CD4-positive, alpha-beta T cell treated with Interleukin-6 for 4 hours (primary cell): ENCODE results near the gene ZNF253.
"Not testable (repeated sequence)": the region's sequence is repeated elsewhere in the genome, so short reads cannot be mapped to it uniquely, and the experiment has no call there.

Source experiments
- DNase-seq: peaks from one replicate; pipeline ENCODE4 v3.0.0-alpha.2; 2020; ENCODE audit warnings: mixed read lengths

ZNF253 gene

DNA sequence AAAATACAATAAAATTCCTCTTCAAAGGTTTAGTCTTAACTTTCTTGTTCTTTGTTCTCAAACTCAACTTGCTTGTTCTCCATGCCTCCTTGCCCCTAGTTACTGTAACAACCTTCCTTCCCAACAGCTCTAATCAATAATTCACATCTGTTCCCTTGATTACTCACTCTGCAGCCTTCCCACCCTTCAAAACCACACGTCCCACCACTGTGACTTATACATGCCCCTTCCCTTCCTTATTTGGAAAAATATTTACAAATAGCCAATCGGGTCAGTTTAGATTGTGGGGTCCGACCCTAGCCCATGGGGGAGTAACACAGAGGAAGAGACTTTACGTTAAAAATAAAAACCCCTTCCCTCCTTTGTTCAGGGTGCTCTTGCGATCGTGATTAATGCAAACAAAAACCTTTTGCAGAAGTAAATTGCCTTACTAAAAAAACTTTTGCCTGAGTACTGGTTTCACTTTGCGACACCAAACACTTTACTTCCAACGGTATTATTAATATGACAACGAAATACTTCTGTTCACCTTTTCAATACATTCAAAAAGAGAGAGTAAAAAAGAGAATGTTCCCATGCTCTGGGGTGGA, 34.6 kb downstream of the ZNF253 start:
- peak; percentile 13 for DNase-seq

DNA sequence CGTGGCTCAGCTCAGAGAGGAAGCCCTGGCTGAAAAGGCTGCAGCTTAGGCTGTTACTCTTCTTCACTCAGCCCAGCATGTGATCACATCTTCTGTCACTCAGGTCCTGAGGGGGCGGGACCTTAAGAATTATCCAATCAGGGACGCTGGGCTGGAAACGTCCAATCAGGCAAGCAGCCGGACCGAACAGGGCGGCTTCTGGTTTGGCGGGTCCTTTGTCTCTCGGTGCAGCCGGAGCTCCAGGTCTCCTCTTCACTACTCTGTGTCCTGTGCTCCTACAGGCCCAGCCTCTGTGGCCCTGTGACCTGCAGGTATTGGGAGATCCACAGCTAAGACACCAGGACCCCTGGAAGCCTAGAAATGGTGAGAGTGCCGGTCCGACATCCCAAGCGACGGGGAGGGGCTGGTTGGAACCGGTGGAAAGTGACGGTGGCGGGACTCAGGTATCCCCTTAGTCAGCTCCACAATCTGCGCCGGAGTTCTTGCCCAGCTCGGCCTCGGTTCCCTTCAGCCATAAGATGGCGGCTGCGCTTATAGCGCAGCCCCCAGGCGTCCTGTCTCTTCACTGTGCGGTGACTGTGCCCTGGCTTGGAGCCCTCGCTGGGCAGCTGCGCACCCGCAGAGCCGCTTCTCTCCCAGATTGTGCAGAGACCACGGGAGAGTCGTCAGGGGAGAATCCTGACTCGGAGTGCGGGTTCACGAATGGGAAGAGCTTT, 35.2 kb downstream of the ZNF253 start, which contains the start of gene ZNF93:
Gene ZNF93, plus strand, starts transcription at position 218 of the 716 bp plus-strand sequence. Its CDS starts 143 bp downstream, at position 361.
- peak; percentile 91 for DNase-seq

DNA sequence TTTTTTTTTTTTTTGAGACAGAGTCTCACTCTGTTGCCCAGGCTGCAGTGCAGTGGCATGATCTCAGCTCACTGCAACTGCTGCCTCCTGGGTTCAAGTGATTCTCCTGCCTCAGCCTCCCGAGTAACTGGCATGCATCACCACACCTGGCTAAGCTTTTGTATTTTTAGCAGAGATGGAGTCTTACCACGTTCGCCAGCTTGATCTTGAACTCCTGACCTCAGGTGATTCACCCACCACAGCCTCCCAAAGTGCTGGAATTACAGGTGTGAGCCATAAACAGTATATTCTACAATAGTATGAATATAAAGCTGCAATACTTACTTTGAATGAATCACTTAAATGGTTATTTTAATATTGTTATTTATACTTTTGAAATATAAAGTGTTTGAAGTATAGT, 41.9 kb downstream of the ZNF253 start:
- DNase-seq, result not testable (repeated sequence)

DNA sequence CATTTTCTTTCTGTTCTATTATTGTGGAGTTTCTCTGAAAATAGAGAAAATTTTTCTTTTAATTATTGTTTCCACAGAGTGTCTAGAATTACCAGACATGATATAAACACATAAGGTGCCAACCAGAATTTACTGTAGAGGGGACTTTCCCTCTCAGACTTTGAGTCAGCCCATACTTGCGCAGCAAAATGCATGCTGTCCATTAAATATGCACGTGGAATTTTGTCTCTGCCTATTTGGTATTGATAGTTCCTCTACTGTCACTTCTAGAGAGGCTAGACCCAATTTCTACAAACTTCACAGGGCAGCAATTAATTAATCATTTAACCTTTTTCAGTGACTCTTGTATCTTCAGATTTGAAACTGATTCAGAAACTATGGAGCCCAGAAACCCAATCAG, 44.0 kb downstream of the ZNF253 start:
- no peak for DNase-seq

DNA sequence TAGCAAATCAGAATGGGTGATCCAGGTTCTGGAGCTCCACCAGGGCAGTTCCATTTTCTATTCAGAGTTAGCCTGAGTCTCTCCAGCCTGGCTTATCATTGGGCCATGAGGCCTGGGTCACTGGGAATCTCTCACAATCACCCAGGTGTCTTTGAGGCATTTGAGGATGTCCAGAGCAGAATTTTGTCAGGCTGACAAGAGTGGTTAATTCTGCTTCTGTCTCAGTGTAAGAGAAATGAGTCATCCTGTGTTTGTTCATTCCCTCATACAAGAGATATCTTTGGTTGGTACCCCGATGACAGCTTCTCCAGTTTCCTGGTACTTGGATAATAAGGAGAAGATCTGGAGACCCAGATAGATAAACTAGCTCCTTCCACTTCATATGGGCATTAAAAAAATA, 45.5 kb downstream of the ZNF253 start:
- DNase-seq, result no peak

DNA sequence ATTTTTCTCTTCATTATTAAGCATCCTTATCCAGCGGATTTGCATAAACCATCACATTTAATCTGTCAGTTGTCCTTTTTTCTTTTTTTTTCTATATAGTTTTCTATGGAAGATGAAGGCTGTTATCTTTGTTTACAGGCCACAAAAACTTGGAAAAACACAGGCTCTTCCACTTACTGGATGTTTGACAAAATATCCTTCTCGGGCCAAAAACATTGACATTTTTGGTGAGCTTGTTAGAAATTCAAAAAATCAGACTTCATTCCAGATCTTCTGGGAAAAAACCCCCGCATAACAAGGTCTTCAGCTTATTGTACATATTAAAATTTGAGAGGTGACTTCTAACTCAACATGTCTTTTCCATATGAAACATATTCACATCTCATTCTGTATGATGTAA, 48.9 kb downstream of the ZNF253 start:
- DNase-seq, result no peak

DNA sequence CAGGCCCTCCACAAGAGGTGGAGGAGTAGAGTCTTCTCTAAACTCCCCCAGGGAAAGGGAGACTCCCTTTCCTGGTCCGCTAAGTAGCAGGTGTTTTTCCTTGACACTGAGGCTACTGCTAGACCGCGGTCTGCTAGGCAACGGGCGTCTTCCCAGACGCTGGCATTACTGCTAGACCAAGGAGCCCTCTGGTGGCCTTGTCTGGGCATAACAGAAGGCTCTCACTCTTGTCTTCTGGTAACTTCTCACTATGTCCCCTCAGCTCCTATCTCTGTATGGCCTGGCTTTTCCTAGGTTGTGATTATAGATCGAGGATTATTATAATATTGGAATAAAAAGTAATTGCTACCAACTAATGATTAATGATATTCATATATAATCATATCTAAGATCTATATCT, 64.7 kb downstream of the ZNF253 start:
- DNase-seq, result peak; percentile 35

DNA sequence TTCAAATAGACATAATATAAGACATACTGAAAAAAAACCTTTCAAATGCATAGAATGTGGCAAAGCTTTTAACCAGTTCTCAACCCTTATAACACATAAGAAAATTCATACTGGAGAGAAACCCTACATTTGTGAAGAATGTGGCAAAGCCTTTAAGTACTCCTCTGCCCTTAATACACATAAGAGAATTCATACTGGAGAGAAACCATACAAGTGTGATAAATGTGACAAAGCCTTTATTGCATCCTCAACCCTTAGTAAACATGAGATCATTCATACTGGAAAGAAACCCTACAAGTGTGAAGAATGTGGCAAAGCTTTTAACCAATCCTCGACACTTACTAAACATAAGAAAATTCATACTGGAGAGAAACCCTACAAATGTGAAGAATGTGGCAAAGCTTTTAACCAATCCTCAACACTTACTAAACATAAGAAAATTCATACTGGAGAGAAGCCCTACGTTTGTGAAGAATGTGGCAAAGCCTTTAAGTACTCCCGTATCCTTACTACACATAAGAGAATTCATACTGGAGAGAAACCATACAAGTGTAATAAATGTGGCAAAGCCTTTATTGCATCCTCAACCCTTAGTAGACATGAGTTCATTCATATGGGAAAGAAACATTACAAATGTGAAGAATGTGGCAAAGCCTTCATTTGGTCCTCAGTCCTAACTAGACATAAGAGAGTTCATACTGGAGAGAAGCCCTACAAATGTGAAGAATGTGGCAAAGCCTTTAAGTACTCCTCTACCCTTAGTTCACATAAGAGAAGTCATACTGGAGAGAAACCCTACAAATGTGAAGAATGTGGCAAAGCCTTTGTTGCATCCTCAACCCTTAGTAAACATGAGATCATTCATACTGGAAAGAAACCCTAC, 68.0 kb downstream of the ZNF253 start:
- DNase-seq, result not testable (repeated sequence)

DNA sequence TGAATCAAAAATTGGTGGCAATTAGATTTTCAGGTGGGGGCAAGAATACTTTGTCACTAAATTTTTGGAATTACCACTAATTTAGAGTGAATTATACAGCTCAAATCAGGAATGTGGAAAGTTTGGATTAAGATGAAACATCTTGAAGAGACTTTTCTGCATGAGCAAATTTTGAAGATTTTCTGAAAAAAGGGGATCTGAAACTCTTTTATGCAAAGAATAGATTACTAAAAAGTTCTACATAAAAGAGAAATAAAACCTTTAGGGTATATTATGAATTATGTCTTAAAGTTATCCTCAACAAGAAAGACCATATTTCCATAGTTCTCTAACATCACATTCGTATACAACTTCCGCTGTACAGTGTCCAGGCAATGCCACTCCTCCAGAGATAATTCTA, 71.7 kb downstream of the ZNF253 start:
- no peak for DNase-seq

DNA sequence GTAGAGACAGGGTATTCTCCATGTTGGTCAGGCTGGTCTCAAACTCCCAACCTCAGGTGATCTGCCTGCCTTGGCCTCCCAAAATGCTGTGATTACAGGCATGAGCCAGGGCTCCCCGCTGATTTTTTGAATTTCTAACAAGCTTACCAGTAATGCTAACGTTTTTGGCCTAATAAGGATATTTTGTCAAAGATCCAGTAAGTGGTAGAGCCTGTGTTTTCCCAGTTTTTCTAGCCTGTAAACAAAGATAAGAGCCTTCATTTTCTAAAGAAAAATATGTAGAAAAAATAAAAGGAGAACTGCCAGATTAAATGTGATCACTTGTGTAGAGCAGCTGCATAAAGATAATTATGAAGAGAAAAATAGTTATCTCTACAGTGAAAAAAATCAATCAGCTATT, 72.8 kb downstream of the ZNF253 start:
- DNase-seq, result no peak

DNA sequence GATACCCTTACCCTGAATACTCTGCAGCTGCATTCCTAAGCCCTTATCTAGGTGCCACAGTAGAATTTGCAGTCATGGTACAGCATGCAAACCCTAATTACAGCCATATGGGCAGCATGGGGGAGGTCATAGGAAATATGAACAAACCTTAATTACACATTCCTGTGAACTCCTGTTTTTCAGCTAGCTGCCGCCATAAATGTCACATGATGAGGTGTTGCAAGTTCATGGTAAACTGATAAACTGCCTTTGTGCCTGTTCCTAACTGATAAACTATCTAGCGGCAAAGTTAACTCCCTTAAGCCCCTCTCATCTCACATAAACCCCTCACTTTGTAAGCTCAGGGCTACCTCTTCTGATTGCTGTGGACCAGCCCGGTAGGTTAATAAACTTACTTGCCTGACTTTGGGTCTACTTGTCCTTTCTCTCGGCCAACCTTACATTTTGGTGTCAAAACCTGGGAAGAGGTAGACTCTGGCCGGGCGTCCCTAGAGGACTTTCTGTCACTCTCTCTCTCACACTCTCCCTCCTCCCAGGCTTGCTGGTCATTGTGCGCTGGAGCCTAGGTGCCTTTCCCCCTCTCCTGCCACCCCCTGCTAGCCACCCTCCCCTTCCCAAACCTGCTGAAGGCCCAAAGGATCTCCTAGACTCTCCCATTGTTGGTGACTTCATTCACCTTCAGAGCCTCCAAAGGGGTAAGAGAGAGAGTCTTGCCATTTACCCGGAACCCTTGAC, 78.3 kb downstream of the ZNF253 start:
- DNase-seq, result no peak
